ENCODE measurements around the gene MANF.

Gene MANF

GRCh38 chr3:51384726-51385473 lies at the start of gene MANF:
Gene MANF (plus strand): TSS chr3:51385291. CDS start chr3:51385343, 52 bp downstream.
- peaks cover 36 to 41% (median 39%) of the 10 kb centered on the region in 11 experiments; a peak in 21 of 22 replicates for H4K20me1 ChIP-seq
- H3K4me1 ChIP-seq: peaks cover 51 to 73% (median 58%) of the 10 kb centered on the region in 10 experiments
- H3K27me3 ChIP-seq: no peaks in the 10 kb centered on the region
- TF ChIP-seq Cebpa-rat (IDR thresholded peaks at IDR 0.05): no peak
- no peaks in the 10 kb centered on the region for H3K9me3 ChIP-seq (replicated peaks in 1 of 11)
- peak within 1 kb of the TSS; percentile 75 to 98 (median 88) for H3K4me3 ChIP-seq
- peak within 1 kb of the TSS; percentile 87 to 99 (median 94) for H3K4me2 ChIP-seq
- peak within 1 kb of the TSS; percentile 92 to 99 (median 98) for H3K27ac ChIP-seq
- peaks cover 27 to 42% (median 35%) of the 10 kb centered on the region in 11 experiments; a peak in 20 of 22 replicates for H3K36me3 ChIP-seq
- peak within 1 kb of the TSS; percentile 93 to 99 (median 98) for H3K9ac ChIP-seq

- no peaks in the 10 kb centered on the region; a peak in 1 of 22 replicates for H3K9me3 ChIP-seq (replicated peaks in 1 of 11)
- peaks cover 0 to 14% (median 2%) of the 10 kb centered on the region in 10 experiments; a peak in 8 of 20 replicates for H3K4me1 ChIP-seq
- no peak overlapping the region for H3K4me3 ChIP-seq
- no peak overlapping the region for H3K4me2 ChIP-seq
- H4K20me1 ChIP-seq: no peaks in the 10 kb centered on the region
- H3K27ac ChIP-seq: no peak overlapping the region
- H3K9ac ChIP-seq: no peak overlapping the region
- no peaks in the 10 kb centered on the region for H3K36me3 ChIP-seq
- H3K27me3 ChIP-seq: no peaks in the 10 kb centered on the region
- TF ChIP-seq Cebpa-rat (IDR thresholded peaks at IDR 0.05): no peak
Observed at GRCh38 chr3:51336261-51336660, 48.8 kb upstream of the MANF start.

GRCh38 chr3:51337666-51338065 lies 47.4 kb upstream of the MANF start:
- H4K20me1 ChIP-seq: no peaks in the 10 kb centered on the region
- H3K9ac ChIP-seq: no peak overlapping the region
- peaks cover 0 to 14% (median 2%) of the 10 kb centered on the region in 10 experiments; a peak in 8 of 20 replicates for H3K4me1 ChIP-seq
- H3K27me3 ChIP-seq: no peaks in the 10 kb centered on the region
- H3K36me3 ChIP-seq: no peaks in the 10 kb centered on the region
- no peak overlapping the region for H3K4me2 ChIP-seq
- no peaks in the 10 kb centered on the region; a peak in 1 of 22 replicates for H3K9me3 ChIP-seq (replicated peaks in 1 of 11)
- TF ChIP-seq Cebpa-rat (IDR thresholded peaks at IDR 0.05): no peak
- H3K27ac ChIP-seq: no peak overlapping the region
- H3K4me3 ChIP-seq: no peak overlapping the region

- H3K36me3 ChIP-seq: no peaks in the 10 kb centered on the region
Observed at GRCh38 chr3:51338632-51339031, 46.5 kb upstream of the MANF start.

GRCh38 chr3:51340013-51340829 lies 44.9 kb upstream of the MANF start:
- H3K27me3 ChIP-seq: no peaks in the 10 kb centered on the region
- H3K36me3 ChIP-seq: no peaks in the 10 kb centered on the region
- no peak overlapping the region for H3K9ac ChIP-seq
- H4K20me1 ChIP-seq: no peaks in the 10 kb centered on the region
- no peak overlapping the region for H3K4me3 ChIP-seq
- H3K27ac ChIP-seq: peak overlapping the region in 1 of 11 experiments; percentile 43; a peak in 1 of 22 replicates
- no peak for TF ChIP-seq Cebpa-rat (IDR thresholded peaks at IDR 0.05)
- peaks cover 0 to 24% (median 2%) of the 10 kb centered on the region in 10 experiments; a peak in 8 of 20 replicates for H3K4me1 ChIP-seq
- no peaks in the 10 kb centered on the region for H3K9me3 ChIP-seq (replicated peaks in 1 of 11)
- peak overlapping the region in 4 of 11 experiments; percentile 0 to 56 (median 50); a peak in 6 of 22 replicates for H3K4me2 ChIP-seq

More at GRCh38 chr3:51338632-51339031, 46.5 kb upstream of the MANF start:
- H3K27me3 ChIP-seq: no peaks in the 10 kb centered on the region
- TF ChIP-seq Cebpa-rat (IDR thresholded peaks at IDR 0.05): no peak
- no peak overlapping the region for H3K4me2 ChIP-seq
- H4K20me1 ChIP-seq: no peaks in the 10 kb centered on the region
- no peak overlapping the region for H3K27ac ChIP-seq
- peaks cover 0 to 14% (median 2%) of the 10 kb centered on the region in 10 experiments; a peak in 8 of 20 replicates for H3K4me1 ChIP-seq
- H3K4me3 ChIP-seq: no peak overlapping the region
- no peaks in the 10 kb centered on the region for H3K9me3 ChIP-seq (replicated peaks in 1 of 11)
- no peak overlapping the region for H3K9ac ChIP-seq

GRCh38 chr3:51340989-51341636 lies 44.0 kb upstream of the MANF start:
- no peak overlapping the region for H3K9ac ChIP-seq

GRCh38 chr3:51343918-51344687 lies 41.0 kb upstream of the MANF start:
- peaks cover 0 to 24% (median 2%) of the 10 kb centered on the region in 10 experiments; a peak in 8 of 20 replicates for H3K4me1 ChIP-seq
- H3K4me3 ChIP-seq: no peak overlapping the region
- no peak for TF ChIP-seq Cebpa-rat (IDR thresholded peaks at IDR 0.05)
- peak overlapping the region in 1 of 11 experiments; percentile 18; a peak in 1 of 22 replicates for H3K27ac ChIP-seq
- no peaks in the 10 kb centered on the region for H3K9me3 ChIP-seq (replicated peaks in 1 of 11)
- H3K9ac ChIP-seq: no peak overlapping the region
- no peak overlapping the region; a peak in 1 of 22 replicates for H3K4me2 ChIP-seq
- no peaks in the 10 kb centered on the region for H3K27me3 ChIP-seq
- no peaks in the 10 kb centered on the region for H4K20me1 ChIP-seq
- no peaks in the 10 kb centered on the region for H3K36me3 ChIP-seq

More at GRCh38 chr3:51340989-51341636, 44.0 kb upstream of the MANF start:
- Histone ChIP-seq H4K20me1 (no peaks in the 10 kb centered on the region), H3K27me3 (no peaks in the 10 kb centered on the region), H3K4me3 (no peak overlapping the region), H3K4me2 (peak overlapping the region in 3 of 11 experiments; percentile 47 to 56 (median 54); a peak in 6 of 22 replicates), H3K4me1 (peaks cover 0 to 24% (median 2%) of the 10 kb centered on the region in 10 experiments; a peak in 8 of 20 replicates), H3K27ac (peak overlapping the region in 1 of 11 experiments; percentile 43; a peak in 1 of 22 replicates), H3K36me3 (no peaks in the 10 kb centered on the region), H3K9me3 (replicated peaks in 1 of 11) (no peaks in the 10 kb centered on the region)
- no peak for TF ChIP-seq Cebpa-rat (IDR thresholded peaks at IDR 0.05)

GRCh38 chr3:51350751-51351150 lies 34.3 kb upstream of the MANF start:
- H3K36me3 ChIP-seq: no peaks in the 10 kb centered on the region

More at GRCh38 chr3:51350751-51351150, 34.3 kb upstream of the MANF start:
- Histone ChIP-seq H4K20me1 (no peaks in the 10 kb centered on the region), H3K4me3 (no peak overlapping the region), H3K4me1 (peaks cover 0 to 20% (median 11%) of the 10 kb centered on the region in 10 experiments; a peak in 13 of 20 replicates), H3K4me2 (no peak overlapping the region), H3K27ac (no peak overlapping the region), H3K9me3 (replicated peaks in 1 of 11) (no peaks in the 10 kb centered on the region), H3K9ac (no peak overlapping the region), H3K27me3 (no peaks in the 10 kb centered on the region)
- TF ChIP-seq Cebpa-rat (IDR thresholded peaks at IDR 0.05): no peak

All from BLaER1 treated with 17β-estradiol and CSF1 and Interleukin-3, amounts not matched to agents 10 nM and 100 nM (cell line).